ENCODE data around the gene NRTN. TPM values are rescaled to one million over a fixed set of nuclear protein-coding genes. Genes with fewer than 3 reads are reported as not detected.
A peak's percentile ranks its signal among the peaks of the same experiment; 100 is the strongest.

The NRTN gene
- total RNA-seq, 1 donor from 2014 or later: 2.1 TPM

GRCh38 chr19:5800361-5801270 is 4.3 kb upstream of the NRTN start:
- no peak for TF ChIP-seq CTCF (IDR thresholded peaks at IDR 0.05; ENCODE audit: unreplicated experiment)
- peaks cover 37% of the 10 kb centered on the region for H3K27me3 Mint-ChIP-seq
- no peak overlapping the region for H3K4me3 Mint-ChIP-seq (ENCODE audit: low read depth)

GRCh38 chr19:5801796-5802619 is 2.9 kb upstream of the NRTN start:
- Mint-ChIP-seq H3K9me3 (ENCODE audit: low read depth) (no peaks in the 10 kb centered on the region), H3K4me3 (ENCODE audit: low read depth) (no peak overlapping the region)

More at GRCh38 chr19:5800361-5801270, 4.3 kb upstream of the NRTN start:
- no peak overlapping the region for H3K27ac Mint-ChIP-seq
- no peaks in the 10 kb centered on the region for H3K36me3 Mint-ChIP-seq (ENCODE audit: insufficient read depth)
- H3K9me3 Mint-ChIP-seq (ENCODE audit: low read depth): no peaks in the 10 kb centered on the region
- H3K4me1 Mint-ChIP-seq (ENCODE audit: low read depth): peaks cover 4% of the 10 kb centered on the region
- no peak for DNase-seq (ENCODE audit: low spot score, unreplicated experiment)

GRCh38 chr19:5803441-5803751 is 1.5 kb upstream of the NRTN start:
- DNase-seq (ENCODE audit: low spot score, unreplicated experiment): no peak
- H3K27me3 Mint-ChIP-seq: peaks cover 45% of the 10 kb centered on the region
- peaks cover 4% of the 10 kb centered on the region for H3K4me1 Mint-ChIP-seq (ENCODE audit: low read depth)
- H3K4me3 Mint-ChIP-seq (ENCODE audit: low read depth): peak overlapping the region; percentile 51
- TF ChIP-seq CTCF (IDR thresholded peaks at IDR 0.05; ENCODE audit: unreplicated experiment): no peak
- no peak overlapping the region for H3K27ac Mint-ChIP-seq
- H3K36me3 Mint-ChIP-seq (ENCODE audit: insufficient read depth): no peaks in the 10 kb centered on the region
- H3K9me3 Mint-ChIP-seq (ENCODE audit: low read depth): no peaks in the 10 kb centered on the region

More at GRCh38 chr19:5801796-5802619, 2.9 kb upstream of the NRTN start:
- Mint-ChIP-seq H3K4me1 (ENCODE audit: low read depth) (peaks cover 4% of the 10 kb centered on the region), H3K27me3 (peaks cover 39% of the 10 kb centered on the region), H3K36me3 (ENCODE audit: insufficient read depth) (no peaks in the 10 kb centered on the region), H3K27ac (no peak overlapping the region)
- TF ChIP-seq CTCF (IDR thresholded peaks at IDR 0.05; ENCODE audit: unreplicated experiment): no peak
- DNase-seq (ENCODE audit: low spot score, unreplicated experiment): no peak

GRCh38 chr19:5803752-5804515 is 933 bp upstream of the NRTN start:
- peak; percentile 96 for TF ChIP-seq CTCF (IDR thresholded peaks at IDR 0.05; ENCODE audit: unreplicated experiment)
- Mint-ChIP-seq H3K4me3 (ENCODE audit: low read depth) (peak overlapping the region; percentile 63), H3K4me1 (ENCODE audit: low read depth) (peaks cover 4% of the 10 kb centered on the region), H3K27me3 (peaks cover 43% of the 10 kb centered on the region), H3K27ac (peak overlapping the region; percentile 71), H3K36me3 (ENCODE audit: insufficient read depth) (no peaks in the 10 kb centered on the region), H3K9me3 (ENCODE audit: low read depth) (no peaks in the 10 kb centered on the region)
- DNase-seq (ENCODE audit: low spot score, unreplicated experiment): peak; percentile 96
